Fibroblast of pulmonary artery (primary cell): Measurements from ENCODE around the gene ARID5A.

Experiments used
- DNase-seq: peaks from one replicate; pipeline ENCODE4 v3.0.0-alpha.2; 2010; ENCODE audit warnings: low read depth
- H3K4me3 ChIP-seq: replicated peaks from 2 replicates; pipeline ENCODE4 v1.5.1; 2011; ENCODE audit warnings: low read depth, mild to moderate bottlenecking, control low read depth, low read length, moderate library complexity
- TF ChIP-seq, protein P1 (sequence below): IDR thresholded peaks from 2 replicates; pipeline ENCODE4 v1.5.1; 2011; ENCODE audit warnings: mild to moderate bottlenecking, control low read depth, low read length, inconsistent platforms; ENCODE audit errors: missing control alignments

ARID5A gene

GRCh38 chr2:96536445-96537065 is at the start of gene ARID5A:
Gene ARID5A (plus strand): TSS chr2:96536752. CDS start chr2:96536827, 75 bp downstream.
- TF ChIP-seq, protein P1, sequence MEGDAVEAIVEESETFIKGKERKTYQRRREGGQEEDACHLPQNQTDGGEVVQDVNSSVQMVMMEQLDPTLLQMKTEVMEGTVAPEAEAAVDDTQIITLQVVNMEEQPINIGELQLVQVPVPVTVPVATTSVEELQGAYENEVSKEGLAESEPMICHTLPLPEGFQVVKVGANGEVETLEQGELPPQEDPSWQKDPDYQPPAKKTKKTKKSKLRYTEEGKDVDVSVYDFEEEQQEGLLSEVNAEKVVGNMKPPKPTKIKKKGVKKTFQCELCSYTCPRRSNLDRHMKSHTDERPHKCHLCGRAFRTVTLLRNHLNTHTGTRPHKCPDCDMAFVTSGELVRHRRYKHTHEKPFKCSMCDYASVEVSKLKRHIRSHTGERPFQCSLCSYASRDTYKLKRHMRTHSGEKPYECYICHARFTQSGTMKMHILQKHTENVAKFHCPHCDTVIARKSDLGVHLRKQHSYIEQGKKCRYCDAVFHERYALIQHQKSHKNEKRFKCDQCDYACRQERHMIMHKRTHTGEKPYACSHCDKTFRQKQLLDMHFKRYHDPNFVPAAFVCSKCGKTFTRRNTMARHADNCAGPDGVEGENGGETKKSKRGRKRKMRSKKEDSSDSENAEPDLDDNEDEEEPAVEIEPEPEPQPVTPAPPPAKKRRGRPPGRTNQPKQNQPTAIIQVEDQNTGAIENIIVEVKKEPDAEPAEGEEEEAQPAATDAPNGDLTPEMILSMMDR: peak; percentile 17
- peak; percentile 85 for DNase-seq
- peak within 1 kb of the TSS; percentile 71 for H3K4me3 ChIP-seq

DNA sequence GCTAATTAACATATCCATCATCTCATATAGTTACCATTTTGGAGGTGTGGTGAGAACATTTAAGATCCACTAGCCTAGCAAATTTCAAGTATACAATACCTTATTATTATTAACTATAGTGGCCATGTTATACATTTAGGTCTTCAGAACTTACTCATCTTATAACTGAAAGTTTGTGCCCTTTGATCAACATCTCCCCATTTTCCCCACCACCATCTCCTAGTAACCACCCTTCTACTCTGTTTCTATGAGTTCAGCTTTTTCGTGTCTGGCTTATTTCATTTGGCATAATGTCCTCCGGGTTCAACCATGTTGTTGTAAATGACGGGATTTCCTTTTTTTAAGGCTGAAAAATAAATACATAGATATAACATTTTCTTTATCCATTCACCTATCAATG is 47.3 kb upstream of the ARID5A start:
- no peak for DNase-seq
- H3K4me3 ChIP-seq: no peak overlapping the region
- TF ChIP-seq, protein P1: no peak

DNA sequence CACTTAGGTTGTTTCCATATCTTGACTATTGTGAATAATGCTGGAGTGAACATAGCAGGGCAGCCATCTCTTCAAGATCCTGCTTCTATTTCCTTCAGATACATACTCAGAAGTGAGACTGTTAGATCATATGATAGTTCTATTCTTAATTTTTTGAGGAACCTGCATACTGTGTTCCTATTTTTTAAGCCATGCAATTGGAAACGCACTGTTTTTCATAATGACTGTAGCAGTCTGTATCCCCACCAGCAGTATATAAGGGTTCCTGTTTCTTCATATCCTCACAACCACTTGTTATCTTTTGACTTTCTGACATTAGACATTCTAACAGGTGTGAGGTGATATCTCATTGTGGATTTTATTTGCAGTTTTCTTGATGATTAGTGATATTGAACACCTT is 46.9 kb upstream of the ARID5A start:
- TF ChIP-seq, protein P1: no peak
- H3K4me3 ChIP-seq: no peak overlapping the region
- DNase-seq: no peak

DNA sequence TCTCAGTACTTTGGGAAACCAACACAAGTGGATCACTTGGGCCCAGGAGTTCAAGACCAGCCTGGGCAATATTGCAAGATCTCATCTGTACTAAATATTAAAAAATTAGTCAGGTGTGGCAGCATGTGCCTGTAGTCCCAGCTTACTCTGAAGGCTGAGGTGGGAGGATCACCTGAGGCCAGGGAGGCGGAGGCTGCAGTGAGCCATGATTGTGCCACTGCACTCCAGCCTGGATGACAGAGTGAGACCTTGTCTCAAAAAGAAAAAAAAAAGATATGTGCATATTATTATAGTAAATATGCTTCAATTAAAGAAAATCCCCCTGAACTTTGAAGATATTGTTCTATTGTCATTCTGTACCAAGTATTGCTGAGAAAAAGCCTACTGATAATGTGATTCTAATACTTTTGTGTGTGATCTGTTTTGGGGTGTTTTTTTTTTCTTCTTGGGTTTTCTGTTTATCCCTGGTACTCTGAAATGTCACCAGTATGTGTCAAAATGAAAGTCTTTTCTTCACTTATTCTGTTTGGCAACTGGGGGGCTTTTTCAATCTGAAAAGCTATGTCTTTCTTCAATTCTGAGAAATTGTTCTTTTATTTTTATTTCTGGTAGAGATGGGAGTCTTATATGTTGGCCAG is 44.6 kb upstream of the ARID5A start:
- no peak overlapping the region for H3K4me3 ChIP-seq
- DNase-seq: no peak
- TF ChIP-seq, protein P1: no peak

DNA sequence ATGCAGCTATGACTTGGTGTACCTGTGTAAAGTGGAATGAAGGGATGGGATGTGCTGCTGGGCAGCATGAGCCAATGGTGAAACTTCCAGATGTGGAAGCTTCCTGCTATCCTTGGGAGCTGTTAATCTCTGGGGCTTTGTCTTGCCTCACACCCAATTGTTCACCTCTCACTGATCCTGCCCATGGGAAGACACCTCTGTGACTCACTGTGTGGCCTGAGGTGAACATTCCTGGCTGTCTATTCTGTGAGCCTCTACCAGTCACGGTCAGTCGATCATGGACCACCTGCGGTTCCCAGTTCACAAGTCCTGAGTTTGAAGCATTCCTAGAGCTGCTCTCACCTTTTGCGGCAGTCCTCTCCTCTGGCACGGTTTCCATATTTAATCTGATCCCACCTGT is 43.5 kb upstream of the ARID5A start:
- TF ChIP-seq, protein P1: no peak
- DNase-seq: no peak

GRCh38 chr2:96494188-96494587 is 42.4 kb upstream of the ARID5A start:
- no peak for DNase-seq
- TF ChIP-seq, protein P1: no peak
- H3K4me3 ChIP-seq: no peak overlapping the region

More for the DNA sequence above, 43.5 kb upstream of the ARID5A start:
- H3K4me3 ChIP-seq: no peak overlapping the region
